HepG2 (cell line): ENCODE measurements around the gene VPS4A. TPM values are rescaled to one million over a fixed set of nuclear protein-coding genes. Genes with fewer than 3 reads are reported as not detected.

Experiments used
- AGO2 ChIP-seq: fragments of 200-400 bp; formaldehyde crosslinking; optimal IDR thresholded peaks from 2 replicates; pipeline ENCODE3; 2017; ENCODE audit warnings: mild to moderate bottlenecking, low read depth, low read length, moderate library complexity
- BHLHE40 ChIP-seq: IDR thresholded peaks from 2 replicates; pipeline ENCODE4 v1.6.1; 2011; ENCODE audit warnings: low read length, improper control_type of control experiment
- CSRNP1 ChIP-seq: sonication (generic); formaldehyde crosslinking; IDR thresholded peaks from 2 replicates; pipeline ENCODE4 v1.8.1; 2023; ENCODE audit warnings: mild to moderate bottlenecking, missing genetic modification reagents
- FLYWCH1 ChIP-seq: sonication (generic); formaldehyde crosslinking; IDR thresholded peaks from 2 replicates; pipeline ENCODE4 v1.8.1; 2023; ENCODE audit warnings: mild to moderate bottlenecking, missing genetic modification reagents
- HNF4A ChIP-seq: sonication (generic); formaldehyde crosslinking; IDR thresholded peaks from 2 replicates; pipeline ENCODE4 v1.4.0; 2020; ENCODE audit warnings: missing genetic modification reagents
- KMT2A ChIP-seq: sonication (generic); formaldehyde crosslinking; IDR thresholded peaks from 2 replicates; pipeline ENCODE4 v1.4.0; 2020; ENCODE audit warnings: missing genetic modification reagents
- KMT2B ChIP-seq: IDR thresholded peaks from 2 replicates; pipeline ENCODE4 v1.6.1; 2016; ENCODE audit warnings: missing genetic modification reagents, missing compliant biosample characterization
- NFE2L1 ChIP-seq: sonication (generic); formaldehyde crosslinking; IDR thresholded peaks from 2 replicates; pipeline ENCODE4 v1.4.0; 2020; ENCODE audit warnings: missing genetic modification reagents, mild to moderate bottlenecking, borderline replicate concordance
- NFE2L2 ChIP-seq: fragments of 150-350 bp; IDR thresholded peaks from 2 replicates; pipeline ENCODE4 v1.6.1; 2014; ENCODE audit warnings: low read length
- NRL ChIP-seq: sonication (generic); formaldehyde crosslinking; IDR thresholded peaks from 2 replicates; pipeline ENCODE4 v1.5.0; 2020; ENCODE audit warnings: missing genetic modification reagents, mild to moderate bottlenecking, moderate library complexity, borderline replicate concordance
- POLR2AphosphoS5 ChIP-seq: IDR thresholded peaks from 2 replicates; pipeline ENCODE4 v1.6.1; 2012; ENCODE audit warnings: low read depth, low read length
- RAD51 ChIP-seq: fragments of 450-650 bp; IDR thresholded peaks from 2 replicates; pipeline ENCODE4 v1.6.1; 2016; ENCODE audit warnings: borderline replicate concordance
- RFX3 ChIP-seq: IDR thresholded peaks from 2 replicates; pipeline ENCODE4 v1.6.1; 2016; ENCODE audit warnings: missing biosample characterization, missing genetic modification reagents
- SRY ChIP-seq: sonication (generic); formaldehyde crosslinking; IDR thresholded peaks from 2 replicates; pipeline ENCODE4 v1.8.0; 2022; ENCODE audit warnings: mild to moderate bottlenecking, missing genetic modification reagents
- TAF1 ChIP-seq: sonication (generic); formaldehyde crosslinking; IDR thresholded peaks from 2 replicates; pipeline ENCODE4 v1.4.0; 2020; ENCODE audit warnings: missing genetic modification reagents
- THYN1 ChIP-seq: sonication (generic); formaldehyde crosslinking; IDR thresholded peaks from 2 replicates; pipeline ENCODE4 v1.8.1; 2023; ENCODE audit warnings: low read depth, mild to moderate bottlenecking, moderate library complexity, missing genetic modification reagents, borderline replicate concordance
- U2AF1 ChIP-seq: fragments of 200-400 bp; formaldehyde crosslinking; optimal IDR thresholded peaks from 2 replicates; pipeline ENCODE3; 2017; ENCODE audit warnings: mild to moderate bottlenecking, low read depth, low read length
- ZBTB20 ChIP-seq: sonication (generic); formaldehyde crosslinking; IDR thresholded peaks from 2 replicates; pipeline ENCODE4 v1.8.1; 2023; ENCODE audit warnings: missing genetic modification reagents, low read depth, mild to moderate bottlenecking, borderline replicate concordance
- ZFP36L2 ChIP-seq: sonication (generic); formaldehyde crosslinking; IDR thresholded peaks from 2 replicates; pipeline ENCODE4 v1.4.0; 2020; ENCODE audit warnings: missing genetic modification reagents
- ZNF263 ChIP-seq: sonication (generic); formaldehyde crosslinking; IDR thresholded peaks from 2 replicates; pipeline ENCODE4 v1.4.0; 2020; ENCODE audit warnings: missing genetic modification reagents
- ZNF331 ChIP-seq: sonication (generic); formaldehyde crosslinking; IDR thresholded peaks from 2 replicates; pipeline ENCODE4 v1.4.0; 2020; ENCODE audit warnings: missing genetic modification reagents
- ZNF335 ChIP-seq: sonication (generic); formaldehyde crosslinking; IDR thresholded peaks from 2 replicates; pipeline ENCODE4 v1.4.0; 2020; ENCODE audit warnings: missing genetic modification reagents
- ZNF44 ChIP-seq: sonication (generic); formaldehyde crosslinking; IDR thresholded peaks from 2 replicates; pipeline ENCODE4 v1.5.1; 2020; ENCODE audit warnings: mild to moderate bottlenecking, missing genetic modification reagents
- ZNF547 ChIP-seq: sonication (generic); formaldehyde crosslinking; IDR thresholded peaks from 2 replicates; pipeline ENCODE4 v1.5.1; 2020; ENCODE audit warnings: mild to moderate bottlenecking, missing genetic modification reagents
- ZNF570 ChIP-seq: sonication (generic); formaldehyde crosslinking; IDR thresholded peaks from 2 replicates; pipeline ENCODE4 v1.4.0; 2020; ENCODE audit warnings: mild to moderate bottlenecking, missing genetic modification reagents, borderline replicate concordance
- ZSCAN21 ChIP-seq: sonication (generic); formaldehyde crosslinking; IDR thresholded peaks from 2 replicates; pipeline ENCODE4 v1.8.0; 2022; ENCODE audit warnings: mild to moderate bottlenecking, missing genetic modification reagents, moderate library complexity, borderline replicate concordance
- ZSCAN30 ChIP-seq: sonication (generic); formaldehyde crosslinking; IDR thresholded peaks from 2 replicates; pipeline ENCODE4 v1.5.0; 2020; ENCODE audit warnings: mild to moderate bottlenecking, missing genetic modification reagents
- polyA plus RNA-seq, 8 experiments: library from polyadenylated mRNA; depleted of rRNA in 3 of 8; stranded (reverse) in 7 of 8; unstranded in 1 of 8; fragments of >200 nt; fragmentation: Illumina TruSeq in 4 of 8; extraction: Trizol in 4 of 8; gene quantifications; 2 replicates each; pipeline versions ENCODE4 v1.2.1 to v1.2.3, GENCODE V29; 2011 to 2016; ENCODE audit warnings: low read depth in 4 of 8, missing spikeins in 1 of 8, mixed read lengths in 1 of 8; ENCODE audit not compliant: insufficient read depth in 1 of 8
- total RNA-seq, 5 experiments: library from RNA; depleted of rRNA; stranded (reverse); fragments of >200 nt; fragmentation: Illumina TruSeq; extraction: Trizol; gene quantifications; 2 replicates each; pipeline ENCODE4 v1.2.3, GENCODE V29; 2016; ENCODE audit warnings: low read depth in 1 of 5
- TF ChIP-seq, protein P1 (sequence below): sonication (generic); formaldehyde crosslinking; IDR thresholded peaks from 2 replicates; pipeline ENCODE4 v1.9.0; 2021; ENCODE audit warnings: missing genetic modification reagents, mild to moderate bottlenecking, borderline replicate concordance
- TF ChIP-seq, protein P2 (sequence below): IDR thresholded peaks from 2 replicates; pipeline ENCODE4 v1.6.1; 2016; ENCODE audit warnings: mild to moderate bottlenecking

The VPS4A gene
- total and polyA plus RNA-seq, 2 of the 13 experiments (the other 11 are each of a cell fraction or from before 2014, with no cell fraction given) = 13.2 to 27.9 TPM

GRCh38 chr16:69330286-69331109, 19.3 kb downstream of the VPS4A start, which contains the start of gene PDF (continued):
- TF ChIP-seq ZNF570 (CRISPR knock-in tag) (no peak), ZNF335 (no peak), AGO2 (peak; percentile 99), ZNF331 (CRISPR knock-in tag) (peak; percentile 84), FLYWCH1 (no peak), ZNF44 (CRISPR knock-in tag) (peak; percentile 98), RAD51 (no peak), SRY (no peak), KMT2A (CRISPR knock-in tag) (peak; percentile 98), HNF4A (CRISPR knock-in tag) (peak; percentile 48; the same call in 1 of the 2 replicates), KMT2B (CRISPR knock-in tag) (peak; percentile 87), ZNF263 (CRISPR knock-in tag) (peak; percentile 72), THYN1 (CRISPR knock-in tag) (no peak), ZSCAN21 (CRISPR knock-in tag) (no peak; the same call in 1 of the 2 replicates), NRL (CRISPR knock-in tag) (no peak; the same call in 1 of the 2 replicates), U2AF1 (peak; percentile 78), ZNF547 (CRISPR knock-in tag) (peak; percentile 85), TAF1 (CRISPR knock-in tag) (peak; percentile 92), ZFP36L2 (CRISPR knock-in tag) (no peak), RFX3 (CRISPR knock-in tag) (no peak), CSRNP1 (CRISPR knock-in tag) (peak; percentile 84; the same call in 1 of the 2 replicates), ZSCAN30 (CRISPR knock-in tag) (no peak), ZBTB20 (CRISPR knock-in tag) (peak; percentile 63; the same call in 1 of the 2 replicates), BHLHE40 (0 out of 2 replicates have a peak, but pooled peaks have one; percentile 3), POLR2AphosphoS5 (peak; percentile 93), NFE2L1 (CRISPR knock-in tag) (peak; percentile 83; the same call in 1 of the 2 replicates), NFE2L2 (no peak)
- TF ChIP-seq, protein P1, sequence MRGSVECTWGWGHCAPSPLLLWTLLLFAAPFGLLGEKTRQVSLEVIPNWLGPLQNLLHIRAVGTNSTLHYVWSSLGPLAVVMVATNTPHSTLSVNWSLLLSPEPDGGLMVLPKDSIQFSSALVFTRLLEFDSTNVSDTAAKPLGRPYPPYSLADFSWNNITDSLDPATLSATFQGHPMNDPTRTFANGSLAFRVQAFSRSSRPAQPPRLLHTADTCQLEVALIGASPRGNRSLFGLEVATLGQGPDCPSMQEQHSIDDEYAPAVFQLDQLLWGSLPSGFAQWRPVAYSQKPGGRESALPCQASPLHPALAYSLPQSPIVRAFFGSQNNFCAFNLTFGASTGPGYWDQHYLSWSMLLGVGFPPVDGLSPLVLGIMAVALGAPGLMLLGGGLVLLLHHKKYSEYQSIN (CRISPR knock-in tag) = no peak
- TF ChIP-seq, protein P2, sequence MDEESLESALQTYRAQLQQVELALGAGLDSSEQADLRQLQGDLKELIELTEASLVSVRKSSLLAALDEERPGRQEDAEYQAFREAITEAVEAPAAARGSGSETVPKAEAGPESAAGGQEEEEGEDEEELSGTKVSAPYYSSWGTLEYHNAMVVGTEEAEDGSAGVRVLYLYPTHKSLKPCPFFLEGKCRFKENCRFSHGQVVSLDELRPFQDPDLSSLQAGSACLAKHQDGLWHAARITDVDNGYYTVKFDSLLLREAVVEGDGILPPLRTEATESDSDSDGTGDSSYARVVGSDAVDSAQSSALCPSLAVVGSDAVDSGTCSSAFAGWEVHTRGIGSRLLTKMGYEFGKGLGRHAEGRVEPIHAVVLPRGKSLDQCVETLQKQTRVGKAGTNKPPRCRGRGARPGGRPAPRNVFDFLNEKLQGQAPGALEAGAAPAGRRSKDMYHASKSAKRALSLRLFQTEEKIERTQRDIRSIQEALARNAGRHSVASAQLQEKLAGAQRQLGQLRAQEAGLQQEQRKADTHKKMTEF (CRISPR knock-in tag) = peak; percentile 96
